Transverse colon (tissue), 3 donors: ENCODE data around the gene SNX30.

ENCODE experiments used
- EP300 ChIP-seq: sonication (generic); formaldehyde crosslinking; IDR thresholded peaks from one replicate; pipeline ENCODE4 v1.6.1; 2017; ENCODE audit warnings: antibody characterized with exemption, low read depth
- POLR2A ChIP-seq: fragments of 450-650 bp; IDR thresholded peaks from one replicate; pipeline ENCODE4 v1.6.1; 2016; ENCODE audit warnings: antibody characterized with exemption, mild to moderate bottlenecking, moderate library complexity
- TF ChIP-seq, protein P1 (sequence below), 5 experiments: fragments of 200-600 bp in 3 of 5; fragments of 450-650 bp in 2 of 5; sonication (generic) in 3 of 5; IDR thresholded peaks; 1 replicate in 2 of 5; 2 replicates in 3 of 5; pipeline ENCODE4 v1.5.1; 2016 to 2017; ENCODE audit warnings: antibody characterized with exemption in 5 of 5, inconsistent platforms in 3 of 5, mild to moderate bottlenecking in 2 of 5, moderate library complexity in 1 of 5

DNA sequence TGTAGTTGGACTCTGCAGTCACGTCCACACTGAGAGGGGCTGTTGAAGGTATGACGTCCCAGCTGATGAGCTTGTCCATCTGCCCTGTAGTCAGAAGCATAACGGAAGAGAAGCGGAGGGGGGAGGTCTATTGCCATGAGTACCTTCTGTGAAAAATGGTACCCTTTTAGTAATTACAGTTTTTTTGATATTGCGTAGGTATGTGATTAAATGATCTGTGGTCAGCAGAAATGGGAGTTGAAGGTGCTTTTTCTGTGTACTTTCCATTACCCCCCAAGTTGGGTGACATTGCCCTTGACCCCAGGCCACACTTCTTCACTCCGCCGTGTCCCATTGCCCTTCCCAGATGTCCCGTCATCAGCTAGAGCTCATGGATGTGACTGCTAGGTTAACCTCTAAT, 45.9 kb downstream of the SNX30 start:
- TF ChIP-seq POLR2A (no peak), EP300 (no peak)
- TF ChIP-seq, protein P1, sequence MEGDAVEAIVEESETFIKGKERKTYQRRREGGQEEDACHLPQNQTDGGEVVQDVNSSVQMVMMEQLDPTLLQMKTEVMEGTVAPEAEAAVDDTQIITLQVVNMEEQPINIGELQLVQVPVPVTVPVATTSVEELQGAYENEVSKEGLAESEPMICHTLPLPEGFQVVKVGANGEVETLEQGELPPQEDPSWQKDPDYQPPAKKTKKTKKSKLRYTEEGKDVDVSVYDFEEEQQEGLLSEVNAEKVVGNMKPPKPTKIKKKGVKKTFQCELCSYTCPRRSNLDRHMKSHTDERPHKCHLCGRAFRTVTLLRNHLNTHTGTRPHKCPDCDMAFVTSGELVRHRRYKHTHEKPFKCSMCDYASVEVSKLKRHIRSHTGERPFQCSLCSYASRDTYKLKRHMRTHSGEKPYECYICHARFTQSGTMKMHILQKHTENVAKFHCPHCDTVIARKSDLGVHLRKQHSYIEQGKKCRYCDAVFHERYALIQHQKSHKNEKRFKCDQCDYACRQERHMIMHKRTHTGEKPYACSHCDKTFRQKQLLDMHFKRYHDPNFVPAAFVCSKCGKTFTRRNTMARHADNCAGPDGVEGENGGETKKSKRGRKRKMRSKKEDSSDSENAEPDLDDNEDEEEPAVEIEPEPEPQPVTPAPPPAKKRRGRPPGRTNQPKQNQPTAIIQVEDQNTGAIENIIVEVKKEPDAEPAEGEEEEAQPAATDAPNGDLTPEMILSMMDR (IDR thresholded peaks at IDR 0.05) = no peak
